ENCODE data around the gene GSG1L. TPM values are rescaled to one million over a fixed set of nuclear protein-coding genes. Genes with fewer than 3 reads are reported as not detected.

Gene GSG1L
- total and polyA plus RNA-seq, 4 donors: not detected

DNA sequence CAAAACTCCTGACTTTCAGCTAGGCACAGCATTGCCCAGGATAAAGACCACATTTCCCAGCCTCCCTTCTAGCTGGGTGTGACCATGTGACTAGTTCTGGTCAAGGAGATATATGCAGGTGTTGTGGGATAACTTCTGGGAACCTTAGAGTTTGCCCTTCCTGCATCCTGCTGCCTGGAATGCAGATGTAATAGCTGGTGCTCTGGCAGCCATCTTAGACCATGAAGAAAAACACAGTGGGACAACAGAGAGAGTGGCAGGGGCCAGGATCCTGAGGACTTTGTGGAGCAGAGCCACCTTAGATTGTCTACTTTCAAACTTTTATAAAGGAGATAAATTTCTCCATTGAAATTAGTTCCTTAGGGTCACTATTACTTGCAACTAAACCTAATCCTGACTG lies 101.3 kb downstream of the GSG1L start:
- no peak for DNase-seq (ENCODE audit: low spot score)
- no peaks in the 10 kb centered on the region for H3K4me1 ChIP-seq (ENCODE audit: control insufficient read depth in 4 of 4, insufficient read depth in 4 of 4, low read length in 3 of 4)
- no peak overlapping the region for H3K4me3 ChIP-seq (ENCODE audit: low read depth in 1 of 3, low read length in 3 of 3)
- H3K9ac ChIP-seq (ENCODE audit: low read depth in 1 of 2, low read length in 2 of 2): no peak overlapping the region
- TF ChIP-seq YY1 (IDR thresholded peaks at IDR 0.05): no peak
- TF ChIP-seq, protein P1, sequence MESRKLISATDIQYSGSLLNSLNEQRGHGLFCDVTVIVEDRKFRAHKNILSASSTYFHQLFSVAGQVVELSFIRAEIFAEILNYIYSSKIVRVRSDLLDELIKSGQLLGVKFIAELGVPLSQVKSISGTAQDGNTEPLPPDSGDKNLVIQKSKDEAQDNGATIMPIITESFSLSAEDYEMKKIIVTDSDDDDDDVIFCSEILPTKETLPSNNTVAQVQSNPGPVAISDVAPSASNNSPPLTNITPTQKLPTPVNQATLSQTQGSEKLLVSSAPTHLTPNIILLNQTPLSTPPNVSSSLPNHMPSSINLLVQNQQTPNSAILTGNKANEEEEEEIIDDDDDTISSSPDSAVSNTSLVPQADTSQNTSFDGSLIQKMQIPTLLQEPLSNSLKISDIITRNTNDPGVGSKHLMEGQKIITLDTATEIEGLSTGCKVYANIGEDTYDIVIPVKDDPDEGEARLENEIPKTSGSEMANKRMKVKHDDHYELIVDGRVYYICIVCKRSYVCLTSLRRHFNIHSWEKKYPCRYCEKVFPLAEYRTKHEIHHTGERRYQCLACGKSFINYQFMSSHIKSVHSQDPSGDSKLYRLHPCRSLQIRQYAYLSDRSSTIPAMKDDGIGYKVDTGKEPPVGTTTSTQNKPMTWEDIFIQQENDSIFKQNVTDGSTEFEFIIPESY (IDR thresholded peaks at IDR 0.05): no peak
- TF ChIP-seq GABPA (IDR thresholded peaks at IDR 0.05 in 1 of 2, conservative IDR thresholded peaks at IDR 0.05 in 1 of 2): no peak
- TF ChIP-seq, protein P2, sequence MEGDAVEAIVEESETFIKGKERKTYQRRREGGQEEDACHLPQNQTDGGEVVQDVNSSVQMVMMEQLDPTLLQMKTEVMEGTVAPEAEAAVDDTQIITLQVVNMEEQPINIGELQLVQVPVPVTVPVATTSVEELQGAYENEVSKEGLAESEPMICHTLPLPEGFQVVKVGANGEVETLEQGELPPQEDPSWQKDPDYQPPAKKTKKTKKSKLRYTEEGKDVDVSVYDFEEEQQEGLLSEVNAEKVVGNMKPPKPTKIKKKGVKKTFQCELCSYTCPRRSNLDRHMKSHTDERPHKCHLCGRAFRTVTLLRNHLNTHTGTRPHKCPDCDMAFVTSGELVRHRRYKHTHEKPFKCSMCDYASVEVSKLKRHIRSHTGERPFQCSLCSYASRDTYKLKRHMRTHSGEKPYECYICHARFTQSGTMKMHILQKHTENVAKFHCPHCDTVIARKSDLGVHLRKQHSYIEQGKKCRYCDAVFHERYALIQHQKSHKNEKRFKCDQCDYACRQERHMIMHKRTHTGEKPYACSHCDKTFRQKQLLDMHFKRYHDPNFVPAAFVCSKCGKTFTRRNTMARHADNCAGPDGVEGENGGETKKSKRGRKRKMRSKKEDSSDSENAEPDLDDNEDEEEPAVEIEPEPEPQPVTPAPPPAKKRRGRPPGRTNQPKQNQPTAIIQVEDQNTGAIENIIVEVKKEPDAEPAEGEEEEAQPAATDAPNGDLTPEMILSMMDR (IDR thresholded peaks at IDR 0.05; ENCODE audit: low read depth, low read length, missing input control): no peak
- TF ChIP-seq NR2F2 (IDR thresholded peaks at IDR 0.05): no peak
- TF ChIP-seq HNF4A (conservative IDR thresholded peaks at IDR 0.05): no peak
- TF ChIP-seq TAF1 (conservative IDR thresholded peaks at IDR 0.05): no peak
- no peak for TF ChIP-seq REST (IDR thresholded peaks at IDR 0.05)
- no peak for TF ChIP-seq ATF3 (IDR thresholded peaks at IDR 0.05)
- no peak for TF ChIP-seq RAD21 (IDR thresholded peaks at IDR 0.05)
- no peak for TF ChIP-seq RXRA (IDR thresholded peaks at IDR 0.05)
- no peak for TF ChIP-seq SP1 (IDR thresholded peaks at IDR 0.05)
- no peak for TF ChIP-seq FOXA2 (IDR thresholded peaks at IDR 0.05)
- TF ChIP-seq JUND (IDR thresholded peaks at IDR 0.05): no peak
- no peaks in the 10 kb centered on the region for H3K36me3 ChIP-seq (ENCODE audit: control insufficient read depth in 4 of 4, insufficient read depth in 3 of 4, low read depth in 1 of 4, low read length in 3 of 4)
- H3K27me3 ChIP-seq (ENCODE audit: control insufficient read depth in 4 of 4, insufficient read depth in 4 of 4, low read length in 3 of 4): no peaks in the 10 kb centered on the region
- H3K9me3 ChIP-seq (ENCODE audit: control insufficient read depth in 4 of 4, low read length in 3 of 4): peaks cover 0 to 15% (median 4%) of the 10 kb centered on the region in 4 donors
- H3K27ac ChIP-seq (ENCODE audit: low read depth in 1 of 2, low read length in 2 of 2): no peak overlapping the region

DNA sequence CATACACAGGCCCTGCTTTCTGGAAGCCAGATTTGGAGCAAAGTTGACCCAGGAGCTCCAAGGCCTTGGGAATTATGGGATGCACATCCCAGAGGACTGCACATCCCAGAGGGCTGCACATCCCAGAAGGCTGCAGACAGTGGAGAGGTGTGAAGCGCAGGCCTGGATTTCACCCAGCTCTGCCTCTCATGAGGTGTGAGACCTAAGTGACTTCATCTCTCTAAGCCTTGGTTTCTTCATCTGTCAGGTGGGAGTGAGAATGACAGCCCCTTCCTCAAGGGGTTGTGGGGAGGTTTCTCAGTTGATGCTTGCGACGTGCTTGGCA lies 102.3 kb downstream of the GSG1L start:
- H3K4me3 ChIP-seq (ENCODE audit: low read depth in 1 of 3, low read length in 3 of 3): no peak overlapping the region
- peaks cover 0 to 16% (median 4%) of the 10 kb centered on the region in 4 donors for H3K9me3 ChIP-seq (ENCODE audit: control insufficient read depth in 4 of 4, low read length in 3 of 4)
- H3K9ac ChIP-seq (ENCODE audit: low read depth in 1 of 2, low read length in 2 of 2): no peak overlapping the region
- no peak overlapping the region for H3K27ac ChIP-seq (ENCODE audit: low read depth in 1 of 2, low read length in 2 of 2)
- no peaks in the 10 kb centered on the region for H3K4me1 ChIP-seq (ENCODE audit: control insufficient read depth in 4 of 4, insufficient read depth in 4 of 4, low read length in 3 of 4)
- no peaks in the 10 kb centered on the region for H3K36me3 ChIP-seq (ENCODE audit: control insufficient read depth in 4 of 4, insufficient read depth in 3 of 4, low read depth in 1 of 4, low read length in 3 of 4)
- no peaks in the 10 kb centered on the region for H3K27me3 ChIP-seq (ENCODE audit: control insufficient read depth in 4 of 4, insufficient read depth in 4 of 4, low read length in 3 of 4)
- DNase-seq (ENCODE audit: low spot score): no peak
- whole genome bisulfite sequencing: 92% methylated on average over 3 of the region's 3 CpGs
- TF ChIP-seq SP1 (IDR thresholded peaks at IDR 0.05): no peak
- TF ChIP-seq REST (IDR thresholded peaks at IDR 0.05): no peak
- TF ChIP-seq EGR1 (IDR thresholded peaks at IDR 0.05; ENCODE audit: low read depth in 2 of 2): no peak
- no peak for TF ChIP-seq HNF4A (conservative IDR thresholded peaks at IDR 0.05)
- no peak for TF ChIP-seq TAF1 (conservative IDR thresholded peaks at IDR 0.05)
- TF ChIP-seq YY1 (IDR thresholded peaks at IDR 0.05): no peak
- TF ChIP-seq RAD21 (IDR thresholded peaks at IDR 0.05): no peak
- no peak for TF ChIP-seq FOXA1 (IDR thresholded peaks at IDR 0.05)
- no peak for TF ChIP-seq HNF4G (IDR thresholded peaks at IDR 0.05)
- TF ChIP-seq NR2F2 (IDR thresholded peaks at IDR 0.05): no peak
- no peak for TF ChIP-seq JUND (IDR thresholded peaks at IDR 0.05)
- TF ChIP-seq, protein P2 (IDR thresholded peaks at IDR 0.05; ENCODE audit: low read depth, low read length, missing input control): no peak
- no peak for TF ChIP-seq FOXA2 (IDR thresholded peaks at IDR 0.05)
- no peak for TF ChIP-seq RXRA (IDR thresholded peaks at IDR 0.05)
- TF ChIP-seq ATF3 (IDR thresholded peaks at IDR 0.05): no peak
